Fibroblast of lung (primary cell): ENCODE data around the gene DNMT1.

ENCODE experiments used
- EZH2 ChIP-seq: IDR thresholded peaks from 2 replicates; pipeline ENCODE4 v1.5.1; 2012; ENCODE audit warnings: low read length, control low read depth, mild to moderate bottlenecking; ENCODE audit errors: missing control alignments
- TF ChIP-seq, protein P1 (sequence below), 2 donors: IDR thresholded peaks in 1 of 2; conservative IDR thresholded peaks in 1 of 2; 1 replicate in 1 of 2; 2 replicates in 1 of 2; pipeline ENCODE4 v1.5.1; 2011 to 2012; ENCODE audit warnings: low read length in 2 of 2, control low read depth in 1 of 2, inconsistent platforms in 1 of 2, low read depth in 1 of 2, mild to moderate bottlenecking in 1 of 2

DNA sequence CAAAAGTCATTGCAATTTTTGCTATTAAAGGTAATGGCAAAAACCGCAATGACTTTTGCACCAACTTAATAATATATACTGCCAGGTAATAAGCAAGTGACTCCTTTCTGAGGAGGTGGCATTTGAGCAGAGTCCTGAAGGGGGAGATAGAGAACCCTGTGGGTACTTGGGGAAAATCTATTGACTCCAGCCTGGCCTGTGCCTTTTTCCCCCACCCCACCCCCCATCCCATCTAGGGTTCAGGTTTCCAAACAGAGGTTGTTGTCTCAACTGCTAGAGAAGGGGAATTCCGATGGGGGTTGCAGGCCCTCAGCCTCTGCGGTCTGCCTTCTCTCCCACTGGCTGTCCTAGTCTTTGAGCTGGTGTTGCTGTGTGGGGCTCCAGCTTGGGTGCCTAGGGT, 24.9 kb upstream of the DNMT1 start:
- TF ChIP-seq, protein P1, sequence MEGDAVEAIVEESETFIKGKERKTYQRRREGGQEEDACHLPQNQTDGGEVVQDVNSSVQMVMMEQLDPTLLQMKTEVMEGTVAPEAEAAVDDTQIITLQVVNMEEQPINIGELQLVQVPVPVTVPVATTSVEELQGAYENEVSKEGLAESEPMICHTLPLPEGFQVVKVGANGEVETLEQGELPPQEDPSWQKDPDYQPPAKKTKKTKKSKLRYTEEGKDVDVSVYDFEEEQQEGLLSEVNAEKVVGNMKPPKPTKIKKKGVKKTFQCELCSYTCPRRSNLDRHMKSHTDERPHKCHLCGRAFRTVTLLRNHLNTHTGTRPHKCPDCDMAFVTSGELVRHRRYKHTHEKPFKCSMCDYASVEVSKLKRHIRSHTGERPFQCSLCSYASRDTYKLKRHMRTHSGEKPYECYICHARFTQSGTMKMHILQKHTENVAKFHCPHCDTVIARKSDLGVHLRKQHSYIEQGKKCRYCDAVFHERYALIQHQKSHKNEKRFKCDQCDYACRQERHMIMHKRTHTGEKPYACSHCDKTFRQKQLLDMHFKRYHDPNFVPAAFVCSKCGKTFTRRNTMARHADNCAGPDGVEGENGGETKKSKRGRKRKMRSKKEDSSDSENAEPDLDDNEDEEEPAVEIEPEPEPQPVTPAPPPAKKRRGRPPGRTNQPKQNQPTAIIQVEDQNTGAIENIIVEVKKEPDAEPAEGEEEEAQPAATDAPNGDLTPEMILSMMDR (conservative IDR thresholded peaks at IDR 0.05 in 1 of 2, IDR thresholded peaks at IDR 0.05 in 1 of 2; ENCODE audit: low read depth in 1 of 2, low read length in 2 of 2): peak; percentile 52 to 56
- TF ChIP-seq EZH2: no peak
